GM20431 (cell line): ENCODE data around the gene CREBRF.
"Not testable (repeated sequence)": the region's sequence is repeated elsewhere in the genome, so short reads cannot be mapped to it uniquely, and the experiment has no call there.

Experiments
- in situ Hi-C: fragments of 300-500 bp; cut with MseI, MboI; formaldehyde crosslinking; loops from one replicate; pipeline ENCODE4 v1.15.0; 2020; ENCODE audit warnings: low sequenced_read_pairs; ENCODE audit not compliant: unreplicated experiment

Gene CREBRF

GRCh38 chr5:173076471-173076870, 20.3 kb downstream of the CREBRF start:
- in situ Hi-C loops, result not testable (repeated sequence)

GRCh38 chr5:173078878-173079277, 22.7 kb downstream of the CREBRF start:
- in situ Hi-C loops, result no loop called here

DNA sequence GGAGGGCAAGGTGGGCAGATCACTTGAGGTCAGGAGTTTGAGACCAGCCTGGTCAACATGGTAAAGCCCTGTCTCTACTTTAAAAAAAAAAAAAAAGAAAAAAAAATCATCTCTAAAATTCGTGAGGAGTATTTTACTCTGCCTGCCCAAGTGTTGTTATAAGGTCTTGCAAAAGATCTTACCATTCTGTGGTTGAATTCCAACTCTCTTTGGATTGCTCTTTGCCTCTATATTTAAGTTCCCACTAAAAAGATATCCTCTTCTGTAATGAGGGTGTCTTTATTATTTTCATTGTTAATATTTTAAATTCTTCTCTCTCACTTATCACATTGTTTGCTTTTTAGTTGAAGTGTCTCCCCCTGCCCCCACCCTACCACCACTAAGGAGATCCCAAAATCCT, 33.4 kb downstream of the CREBRF start:
- in situ Hi-C loops, result no loop called here

DNA sequence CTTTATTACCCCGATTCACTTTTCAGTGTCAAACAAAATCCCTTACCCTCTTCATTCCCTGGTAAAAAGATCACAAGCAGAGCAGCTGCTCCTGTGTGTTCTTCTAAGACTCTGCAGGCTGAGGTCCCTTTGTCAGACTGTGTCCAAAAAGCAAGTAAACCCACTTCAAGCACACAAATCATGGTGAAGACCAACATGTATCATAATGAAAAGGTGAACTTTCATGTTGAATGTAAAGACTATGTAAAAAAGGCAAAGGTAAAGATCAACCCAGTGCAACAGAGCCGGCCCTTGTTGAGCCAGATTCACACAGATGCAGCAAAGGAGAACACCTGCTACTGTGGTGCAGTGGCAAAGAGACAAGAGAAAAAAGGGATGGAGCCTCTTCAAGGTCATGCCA, 34.5 kb downstream of the CREBRF start:
- in situ Hi-C loops, result no loop called here

GRCh38 chr5:173091981-173092380, 35.8 kb downstream of the CREBRF start:
- in situ Hi-C loops, result no loop called here

- in situ Hi-C loops, result no loop called here
These were observed 37.5 kb downstream of the CREBRF start for GRCh38 chr5:173093606-173094005.

DNA sequence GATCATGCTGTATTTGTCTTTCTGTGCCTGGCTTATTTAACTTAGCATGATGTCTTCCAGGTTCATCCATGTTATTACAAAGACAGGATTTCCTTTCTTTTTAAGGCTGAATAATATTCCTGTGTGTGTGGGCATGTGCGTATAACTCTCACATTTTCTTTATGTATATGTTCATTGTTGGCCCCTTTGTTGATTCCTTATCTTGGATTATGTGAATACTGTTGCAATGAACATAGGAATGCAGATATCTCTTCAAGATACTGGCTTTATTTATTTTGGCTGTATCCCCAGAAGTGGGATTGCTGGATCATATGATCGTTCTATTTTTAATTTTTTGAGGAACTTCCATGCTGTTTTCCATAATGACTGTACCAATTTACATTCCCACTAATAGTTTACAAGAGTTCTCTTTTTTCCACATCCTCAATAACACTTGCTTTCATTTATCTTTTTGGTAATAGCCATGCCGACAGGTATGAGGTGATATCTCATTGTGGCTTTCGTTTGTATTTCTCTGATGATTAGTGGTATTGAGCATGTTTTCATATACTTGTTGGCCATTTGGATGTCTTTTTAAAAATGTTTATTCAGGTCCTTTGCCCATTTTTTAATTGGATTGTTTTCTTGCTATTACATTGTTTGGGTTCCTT, 38.0 kb downstream of the CREBRF start:
- in situ Hi-C loops, result no loop called here

- in situ Hi-C loops, result no loop called here
These were observed 42.6 kb downstream of the CREBRF start for GRCh38 chr5:173098787-173099186.

DNA sequence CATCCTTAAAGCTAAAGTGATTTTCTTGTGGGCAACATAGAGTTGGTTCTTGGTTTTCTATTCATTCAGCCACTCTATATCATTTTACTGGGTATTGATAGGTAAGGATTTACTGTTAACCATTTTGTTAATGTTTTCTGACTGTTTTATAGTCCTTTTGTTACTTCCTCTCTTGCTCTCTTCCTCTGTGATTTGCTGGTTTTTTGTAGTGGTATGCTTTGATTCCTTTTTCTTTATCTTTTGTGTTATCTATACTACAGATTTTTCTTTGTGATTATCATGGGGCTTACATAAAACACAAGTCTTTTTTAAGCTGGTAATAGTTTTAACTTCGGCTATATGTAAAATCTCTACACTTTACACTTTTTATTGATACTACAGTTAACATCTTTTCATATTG, 43.3 kb downstream of the CREBRF start:
- in situ Hi-C loops, result no loop called here

DNA sequence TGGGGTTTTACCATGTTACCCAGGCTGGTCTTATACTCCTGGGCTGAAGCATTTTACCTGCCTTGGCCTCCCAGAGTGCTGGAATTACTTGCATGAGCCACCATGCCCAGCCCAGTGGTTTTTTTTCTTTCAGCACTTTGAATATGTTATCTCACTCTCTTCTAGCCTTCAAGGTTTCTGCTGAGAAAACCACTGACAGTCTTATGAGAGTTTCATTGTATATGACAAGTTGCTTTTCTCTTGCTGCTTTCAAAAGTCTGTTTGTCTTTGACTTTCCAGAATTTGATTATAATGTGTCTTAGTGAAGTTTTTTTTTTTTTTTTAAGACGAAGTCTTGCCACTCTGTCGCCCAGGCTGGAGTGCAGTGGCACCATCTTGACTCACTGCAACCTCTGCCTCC, 45.1 kb downstream of the CREBRF start:
- in situ Hi-C loops, result no loop called here

GRCh38 chr5:173103411-173103810, 47.3 kb downstream of the CREBRF start:
- in situ Hi-C loops, result no loop called here

DNA sequence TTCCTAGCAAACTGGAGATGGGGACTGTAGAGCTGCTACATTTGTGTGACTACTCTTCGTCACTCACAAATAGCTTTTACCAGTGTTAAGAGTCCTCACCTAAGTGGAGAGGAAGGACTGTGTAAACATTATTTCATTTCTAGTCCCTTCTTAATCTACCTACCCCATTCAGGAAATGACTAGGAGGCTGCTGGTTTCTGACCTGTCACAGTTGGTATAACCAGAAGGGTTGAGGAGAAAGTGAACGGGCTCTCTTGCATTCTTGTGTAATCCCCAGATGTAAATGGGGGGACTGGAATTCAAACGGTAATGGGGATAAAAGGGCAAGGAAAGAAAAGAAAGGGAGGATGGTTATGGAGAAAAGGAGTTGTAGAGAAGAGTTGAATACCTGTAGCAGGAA, 52.8 kb downstream of the CREBRF start:
- in situ Hi-C loops, result no loop called here

DNA sequence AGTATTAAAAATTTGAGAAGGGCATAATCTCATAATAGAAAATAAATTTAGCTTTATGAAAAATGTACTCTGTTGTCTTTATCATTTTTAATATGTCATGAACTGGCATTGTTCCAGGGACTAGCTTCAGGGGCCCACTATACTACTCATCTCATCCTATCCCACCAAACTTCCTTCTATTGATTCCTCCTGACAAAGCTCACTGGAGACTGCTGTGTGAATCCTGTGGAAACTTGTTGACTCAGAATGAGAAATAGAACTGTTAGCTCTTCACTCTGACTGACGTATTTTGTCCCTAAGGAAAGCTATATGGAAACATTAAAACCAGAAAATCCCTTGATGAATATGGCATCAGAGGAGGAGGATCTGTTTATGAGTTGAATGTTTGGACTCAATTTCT, 58.4 kb downstream of the CREBRF start:
- in situ Hi-C loops, result no loop called here

DNA sequence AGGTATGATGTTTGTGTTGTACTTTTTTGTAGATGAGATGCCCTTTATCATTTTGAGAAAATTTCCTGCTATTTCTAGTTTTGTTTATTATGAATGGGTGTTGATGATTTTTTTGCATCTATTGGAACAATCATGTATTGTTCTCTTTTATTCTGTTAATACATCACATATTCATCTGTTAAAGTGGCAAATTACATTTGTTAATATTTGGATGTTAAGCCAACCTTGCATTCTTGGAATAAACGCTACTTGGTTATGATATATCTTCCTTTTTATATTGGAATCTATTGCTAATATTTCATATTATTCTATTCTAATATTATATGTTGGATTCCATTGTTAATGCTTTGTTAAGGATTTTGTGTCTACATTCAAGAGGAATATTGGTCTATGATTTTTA, 63.6 kb downstream of the CREBRF start:
- in situ Hi-C loops, result no loop called here

DNA sequence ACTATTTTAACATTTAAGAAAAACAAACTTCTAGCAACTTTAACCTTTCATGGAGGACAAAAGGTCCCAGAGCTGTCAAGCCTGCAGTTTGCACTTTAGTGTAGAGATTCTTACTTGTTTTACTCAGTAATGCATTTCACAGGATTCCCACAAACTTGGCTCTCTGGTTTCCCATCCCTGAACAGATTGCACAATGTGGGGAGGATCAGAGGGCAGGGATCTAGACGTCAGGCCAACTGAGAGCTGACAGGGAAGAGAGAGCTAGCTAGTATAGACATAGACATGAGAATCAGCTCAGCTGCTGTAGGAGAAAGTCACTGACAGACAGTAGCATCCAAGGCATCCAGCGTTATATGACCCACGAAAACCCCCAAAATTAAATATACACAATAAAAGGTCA, 67.3 kb downstream of the CREBRF start:
- in situ Hi-C loops, result no loop called here

- in situ Hi-C loops, result loop anchor here (25.0 kb wide), 1 partner anchor 145 kb away; the partner anchor contains the start of gene ATP6V0E1
These were observed 76.0 kb downstream of the CREBRF start for GRCh38 chr5:173132166-173132565.

- in situ Hi-C loops, result loop anchor here (25.0 kb wide), 1 partner anchor 151 kb away; the partner anchor contains the start of gene ATP6V0E1
These were observed 82.6 kb downstream of the CREBRF start for GRCh38 chr5:173138707-173139106.

DNA sequence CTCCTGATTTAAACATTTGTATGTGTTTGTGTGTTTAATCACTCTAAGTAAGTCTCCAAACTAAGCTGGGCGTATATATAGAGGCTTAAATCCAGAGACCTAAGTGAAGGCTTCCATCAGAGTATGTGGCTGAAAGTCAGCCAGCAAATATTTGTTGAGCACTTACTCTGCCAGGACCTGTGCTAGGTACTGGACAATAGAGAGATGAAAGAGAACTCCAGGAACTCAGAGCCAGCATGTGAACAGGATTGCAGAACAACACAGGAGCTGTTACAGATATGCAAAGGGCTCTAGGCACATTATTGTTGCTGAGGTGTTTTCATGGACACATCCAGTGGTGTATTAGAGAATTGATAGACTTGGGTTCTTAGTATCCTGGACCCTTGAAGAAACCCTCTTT, 83.5 kb downstream of the CREBRF start:
- in situ Hi-C loops, result loop anchor here (25.0 kb wide), 1 partner anchor 152 kb away; the partner anchor contains the start of gene ATP6V0E1

- in situ Hi-C loops, result loop anchor here (25.0 kb wide), 1 partner anchor 153 kb away; the partner anchor contains the start of gene ATP6V0E1
These were observed 84.6 kb downstream of the CREBRF start for GRCh38 chr5:173140769-173141168.

DNA sequence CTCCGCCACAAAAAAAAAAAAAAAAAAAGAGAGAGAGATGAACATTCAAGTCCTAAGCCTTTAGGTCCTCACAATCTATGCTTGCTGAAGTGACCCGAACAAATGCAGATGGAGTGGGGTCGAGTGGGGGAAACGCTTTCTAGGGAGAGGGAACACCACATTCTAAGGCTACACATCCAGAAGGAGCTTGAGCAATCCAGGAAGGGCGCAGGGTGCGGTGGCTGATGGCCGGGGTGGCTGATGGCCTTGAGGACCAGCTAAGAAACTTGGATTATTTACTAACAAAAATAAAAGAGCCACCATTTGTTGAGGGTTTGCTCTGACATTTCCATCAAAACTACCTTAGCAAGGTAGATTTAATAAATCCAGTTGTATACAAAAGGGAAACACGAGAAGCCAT, 87.4 kb downstream of the CREBRF start:
- in situ Hi-C loops, result loop anchor here (25.0 kb wide), 1 partner anchor 156 kb away; the partner anchor contains the start of gene ATP6V0E1

- in situ Hi-C loops, result loop anchor here (25.0 kb wide), 1 partner anchor 157 kb away; the partner anchor contains the start of gene ATP6V0E1
These were observed 88.3 kb downstream of the CREBRF start, which contains the start of gene BNIP1 for GRCh38 chr5:173144200-173145176. Gene BNIP1, plus strand, starts transcription at chr5:173144531. Its CDS starts 15 bp downstream, at chr5:173144546.
